Measurements from ENCODE around the gene PRKD2. TPM values are rescaled to one million over a fixed set of nuclear protein-coding genes. Genes with fewer than 3 reads are reported as not detected.

PRKD2 gene
- total and polyA plus RNA-seq, 2 of the 8 experiments (the other 6 are each of a cell fraction or from before 2014, with no cell fraction given), result 24.4 to 63.8 TPM

DNA sequence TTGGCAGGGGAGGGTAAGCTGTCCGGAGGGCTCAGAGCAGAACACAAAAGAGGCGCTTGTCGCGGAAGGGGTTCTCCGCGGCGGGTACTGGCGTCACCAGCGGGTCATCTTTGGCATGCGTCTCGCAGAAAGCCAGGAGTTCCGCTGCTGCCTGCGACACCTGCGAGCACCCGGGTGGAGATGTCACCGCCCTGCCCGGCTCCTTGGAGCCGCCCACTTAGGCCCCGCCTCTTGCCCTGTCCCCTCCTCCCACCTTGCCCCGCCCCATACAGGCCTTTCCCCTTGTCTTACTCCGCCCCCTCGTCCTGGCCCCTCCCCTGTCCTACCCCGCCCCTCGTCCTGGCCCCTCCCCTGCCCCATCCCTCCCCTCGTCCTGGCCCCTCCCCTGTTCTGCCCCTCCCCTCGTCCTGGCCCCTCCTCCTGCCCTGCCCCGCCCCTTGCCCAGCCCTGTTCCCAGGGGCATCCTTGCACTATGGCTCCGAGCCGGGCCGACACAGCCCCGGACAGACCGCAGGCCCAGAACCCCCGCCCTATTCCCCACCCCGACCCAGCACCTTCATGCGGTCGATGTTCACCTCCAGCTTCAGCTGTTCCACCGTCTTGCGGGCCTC, 82.8 kb downstream of the PRKD2 start:
- H3K27ac ChIP-seq (ENCODE audit: low read depth, low read length), result no peak overlapping the region
- H3K9me3 ChIP-seq (ENCODE audit: insufficient read depth in 2 of 2, low read depth in 1 of 2, low read length in 1 of 2), result no peaks in the 10 kb centered on the region
- H4K5ac ChIP-seq (ENCODE audit: insufficient read length, low read depth, low read length), result no peak overlapping the region
- 0 out of 2 replicates have a peak overlapping the region, but pooled peaks have one; percentile 8 for H2AFZ ChIP-seq (ENCODE audit: low read length)
- H3K4ac ChIP-seq (replicated peaks; ENCODE audit: insufficient read length, low read depth, low read length), result no peak overlapping the region
- no peaks in the 10 kb centered on the region; the same call in 1 of the 2 replicates for H3K79me1 ChIP-seq (ENCODE audit: low read depth, low read length)
- no peaks in the 10 kb centered on the region for H3K36me3 ChIP-seq (ENCODE audit: control insufficient read depth in 2 of 4, insufficient read depth in 4 of 4, low read length in 3 of 4)
- peak overlapping the region; percentile 47 to 97 (median 58) for H3K4me3 ChIP-seq (ENCODE audit: extremely low read depth in 1 of 4, insufficient read depth in 2 of 4, low read depth in 3 of 4, low read length in 4 of 4)
- H3K23ac ChIP-seq (ENCODE audit: insufficient read length), result no peak overlapping the region
- H3K18ac ChIP-seq (ENCODE audit: extremely low read depth, low read length), result peak overlapping the region; percentile 48; the same call in 1 of the 2 replicates
- no peak overlapping the region for H2BK5ac ChIP-seq (ENCODE audit: low read depth, low read length)
- H3K56ac ChIP-seq (replicated peaks; ENCODE audit: insufficient read length, low read depth, low read length), result no peak overlapping the region
- CTCF ChIA-PET (ENCODE audit: partially characterized antibody), result interaction anchor here (0.6 to 15.3 kb wide), 5 partner anchors 9 to 110 kb away, joined by 3 to 309 read pairs (median 3); partner anchors contain the start of genes DACT3 and PTGIR
- TF ChIP-seq SP1 (IDR thresholded peaks at IDR 0.05; ENCODE audit: low read depth, low read length) (peak; percentile 71), SIRT6 (IDR thresholded peaks at IDR 0.05; ENCODE audit: low read length) (no peak), ZNF274 (IDR thresholded peaks at IDR 0.05; ENCODE audit: borderline replicate concordance, extremely low read depth, low read length) (no peak), KDM4A (IDR thresholded peaks at IDR 0.05; ENCODE audit: low read depth, low read length, severe bottlenecking) (no peak), SP4 (IDR thresholded peaks at IDR 0.05; ENCODE audit: low read length) (no peak), GABPA (IDR thresholded peaks at IDR 0.05; ENCODE audit: borderline replicate concordance, insufficient read depth, low read length) (no peak), TAF1 (IDR thresholded peaks at IDR 0.05; ENCODE audit: low read depth, low read length) (peak; percentile 39; the same call in 1 of the 2 replicates)
- TF ChIP-seq, protein P1, sequence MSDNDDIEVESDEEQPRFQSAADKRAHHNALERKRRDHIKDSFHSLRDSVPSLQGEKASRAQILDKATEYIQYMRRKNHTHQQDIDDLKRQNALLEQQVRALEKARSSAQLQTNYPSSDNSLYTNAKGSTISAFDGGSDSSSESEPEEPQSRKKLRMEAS (IDR thresholded peaks at IDR 0.05), result 0 out of 2 replicates have a peak, but pooled peaks have one; percentile 12
- H3K4me2 ChIP-seq (ENCODE audit: insufficient read depth in 1 of 2, low read depth in 2 of 2, low read length in 2 of 2), result peak overlapping the region; percentile 82 to 87
- H2AK5ac ChIP-seq (ENCODE audit: low read depth, low read length), result no peak overlapping the region
- H3K79me2 ChIP-seq (ENCODE audit: control insufficient read depth in 1 of 2, insufficient read depth in 2 of 2, low read length in 2 of 2), result no peaks in the 10 kb centered on the region
- peaks cover 0 to 24% (median 15%) of the 10 kb centered on the region in 4 experiments; a peak in 6 of 7 replicates for H3K4me1 ChIP-seq (replicated peaks in 1 of 4; ENCODE audit: control insufficient read depth in 3 of 4, insufficient read depth in 4 of 4, low read length in 3 of 4)
- H2BK120ac ChIP-seq (replicated peaks; ENCODE audit: low read depth, low read length), result no peak overlapping the region
- WGBS, 2 experiments (ENCODE audit: extremely low coverage in 1 of 2, insufficient coverage in 1 of 2, insufficient read length in 1 of 2, insufficient replicate concordance in 2 of 2, low coverage in 1 of 2, low lambda C conversion rate in 2 of 2, missing lambda C conversion rate in 1 of 2), result 2% methylated on average over 14 of the region's 38 CpGs; no CpG with 5 or more reads in 1 of the 2 experiments
- FAIRE-seq, result no peak
- no peak overlapping the region for H2BK20ac ChIP-seq (ENCODE audit: low read length)
- H3K9ac ChIP-seq (replicated peaks in 1 of 4; ENCODE audit: extremely low read depth in 1 of 4, low read depth in 3 of 4, low read length in 3 of 4), result no peak overlapping the region
- no peak overlapping the region for H4K91ac ChIP-seq (replicated peaks; ENCODE audit: insufficient read length, low read length)
- no peak overlapping the region for H2BK15ac ChIP-seq (ENCODE audit: low read length)
- H4K20me1 ChIP-seq (replicated peaks in 1 of 2; ENCODE audit: control insufficient read depth in 1 of 2, insufficient read depth in 2 of 2, low read length in 2 of 2), result peaks cover 0 to 11% of the 10 kb centered on the region in 2 experiments
- no peak overlapping the region for H4K8ac ChIP-seq (ENCODE audit: extremely low read depth, insufficient read depth, low read length)
- peaks cover 20% of the 10 kb centered on the region for H3K23me2 ChIP-seq (ENCODE audit: low read depth, low read length)
- H3K27me3 ChIP-seq (replicated peaks in 1 of 4; ENCODE audit: control insufficient read depth in 3 of 4, extremely low read depth in 1 of 4, insufficient read depth in 3 of 4, low read length in 3 of 4), result peaks cover 5 to 50% (median 42%) of the 10 kb centered on the region in 4 experiments
- H2BK12ac ChIP-seq (ENCODE audit: low read depth, low read length), result no peak overlapping the region
- POLR2A ChIA-PET (ENCODE audit: partially characterized antibody), result interaction anchor here (0.9 to 1.4 kb wide), 4 partner anchors 16 to 28 kb away, joined by 3 to 4 read pairs (median 4); no protein-coding TSS in a partner anchor
- peak; percentile 87 to 98 for DNase-seq (ENCODE audit: low read depth in 1 of 2, low spot score in 2 of 2)
- no peak overlapping the region for H3K14ac ChIP-seq (ENCODE audit: insufficient read length)

Measured in H1 (cell line).